IPS DF 4.7 (cell line): Measurements from ENCODE around the gene TEC.
"Not testable (repeated sequence)": the region's sequence is repeated elsewhere in the genome, so short reads cannot be mapped to it uniquely, and the experiment has no call there.

ENCODE experiments used
- DNase-seq: peaks from one replicate; pipeline ENCODE4 v3.0.0-alpha.2; 2013; ENCODE audit warnings: low spot score; ENCODE audit errors: extremely low read depth

The TEC gene

DNA sequence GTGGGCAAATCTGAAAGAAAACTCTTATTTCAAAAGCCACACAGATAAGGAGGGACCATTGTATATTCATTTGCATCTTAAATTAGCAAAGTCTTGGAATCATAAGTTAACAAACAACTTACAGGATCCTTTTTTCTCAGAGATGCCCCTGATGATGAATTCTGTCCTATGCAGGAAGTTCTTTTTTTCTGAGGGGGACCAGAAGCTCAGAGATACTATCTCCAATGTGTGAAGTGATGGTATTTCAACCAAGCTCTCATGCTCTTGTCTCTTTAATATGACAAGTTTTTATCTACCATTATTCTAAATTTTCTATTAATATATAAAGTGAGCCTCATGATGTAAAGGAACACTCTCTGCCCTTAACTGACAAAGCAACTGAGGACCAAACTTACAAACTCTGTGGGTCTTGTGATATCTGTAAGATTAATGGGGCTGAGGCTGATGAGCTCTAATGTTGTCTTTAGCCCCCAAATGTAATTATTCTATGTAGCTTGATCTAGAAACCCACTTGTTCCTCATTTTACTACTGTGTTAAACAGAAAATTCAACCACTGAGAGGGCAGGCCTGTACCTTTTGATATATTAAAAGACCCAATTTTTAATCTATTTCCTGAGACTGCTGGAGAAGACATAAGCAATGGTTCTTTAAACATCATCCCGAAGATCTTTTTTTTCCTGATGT, 27.0 kb downstream of the TEC start:
- no peak for DNase-seq

DNA sequence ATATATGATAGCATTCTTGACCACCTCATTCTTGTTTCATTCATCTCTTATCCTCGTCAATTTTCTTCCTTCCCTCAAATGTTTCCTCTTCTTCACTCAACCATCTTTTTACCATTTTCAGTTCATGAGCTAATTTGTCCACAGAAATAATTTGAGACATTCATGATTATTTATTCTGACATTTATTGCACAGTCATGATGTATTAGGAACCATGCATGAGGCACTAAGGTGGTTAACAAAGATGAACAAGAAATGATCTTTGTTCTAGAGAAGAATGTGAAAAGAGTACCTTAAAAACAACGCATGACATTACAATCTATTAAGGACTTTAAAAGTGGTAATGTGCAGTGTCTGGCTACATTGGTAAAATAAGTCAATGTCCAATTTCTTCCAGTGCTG, 27.9 kb downstream of the TEC start:
- no peak for DNase-seq

DNA sequence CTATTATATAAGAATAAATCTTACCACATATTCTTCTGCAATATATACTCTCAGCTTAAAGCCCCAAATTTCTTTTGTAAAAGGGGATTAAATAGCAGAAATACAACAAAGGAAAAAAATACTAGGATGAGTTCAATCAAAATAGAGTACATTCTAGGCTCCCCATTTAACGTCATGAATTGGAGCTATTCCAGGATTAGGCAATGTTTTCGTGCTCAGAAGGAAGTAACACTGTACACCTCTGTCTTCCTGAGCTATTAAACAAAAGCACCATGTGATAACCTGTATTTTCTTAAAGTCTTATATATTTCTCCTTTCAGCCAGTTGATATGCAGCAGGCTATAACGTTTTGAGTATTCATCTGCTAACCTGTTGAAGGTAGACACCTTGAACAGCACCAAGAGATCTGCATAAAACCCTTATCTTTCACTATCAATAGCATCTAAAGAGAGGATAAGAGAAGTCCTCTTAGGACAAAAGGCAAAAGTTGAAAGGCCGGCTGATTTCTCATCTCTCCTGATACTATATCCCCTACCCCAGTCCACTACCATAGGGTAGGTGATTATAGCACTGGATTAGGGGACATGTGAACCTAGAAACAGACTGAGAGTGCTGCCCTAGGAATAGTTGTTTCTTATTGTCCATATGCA, 31.5 kb downstream of the TEC start:
- DNase-seq: no peak

DNA sequence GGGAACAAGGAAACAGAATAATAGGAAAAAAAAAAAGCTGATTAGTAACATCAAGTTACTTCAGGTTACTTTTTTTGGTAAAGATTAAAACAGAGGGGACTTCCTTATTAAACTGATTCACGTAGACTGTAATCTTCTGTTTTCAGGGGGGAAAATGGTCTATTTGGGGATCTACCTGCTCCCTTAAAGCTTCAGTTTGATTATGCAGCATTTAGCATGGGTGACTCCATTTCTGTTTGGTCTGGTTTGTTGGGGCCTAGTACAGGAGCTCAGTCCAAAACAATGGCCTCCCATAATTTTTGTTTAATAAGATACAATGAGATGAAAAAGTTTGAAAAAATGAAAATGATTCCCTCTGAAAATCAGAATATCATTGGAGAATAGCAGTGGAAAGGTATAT, 34.6 kb downstream of the TEC start:
- no peak for DNase-seq

DNA sequence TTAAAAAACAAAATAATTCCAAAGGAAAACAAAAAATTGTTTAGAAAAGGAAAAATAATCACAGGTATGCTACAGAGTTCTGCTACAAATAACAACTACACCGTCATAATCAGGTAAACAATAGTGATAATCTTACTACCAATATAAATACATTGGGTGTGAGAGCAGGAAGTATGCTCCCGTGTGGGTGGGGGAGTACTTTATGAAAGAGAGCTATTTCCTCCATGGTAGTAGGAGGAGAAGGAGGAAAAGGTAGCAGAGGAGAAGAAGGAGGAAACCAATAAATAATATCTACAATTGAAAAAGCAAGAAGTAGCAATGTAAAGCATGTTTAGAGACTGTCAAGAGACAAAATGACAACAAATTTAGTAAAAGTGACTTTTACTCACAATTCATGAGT, 35.1 kb downstream of the TEC start:
- no peak for DNase-seq

DNA sequence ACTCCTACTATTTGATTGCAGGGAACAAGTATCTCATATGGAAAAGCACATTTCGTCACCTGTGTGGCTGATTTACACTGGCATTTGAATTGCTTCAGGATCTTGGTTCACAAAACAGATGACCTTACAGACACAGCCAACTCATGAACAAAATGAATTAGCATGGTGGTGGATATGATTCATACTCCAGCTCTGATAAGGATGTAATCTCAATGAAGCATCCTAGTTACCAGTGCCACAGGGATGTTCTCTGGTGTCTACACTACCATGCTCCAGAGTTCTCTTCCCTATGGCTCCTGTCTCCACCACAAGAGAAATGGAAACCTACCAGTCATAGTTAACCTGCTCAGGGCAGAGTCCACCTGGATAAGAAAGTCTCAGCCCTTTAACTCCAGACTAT, 40.7 kb downstream of the TEC start:
- DNase-seq: no peak

DNA sequence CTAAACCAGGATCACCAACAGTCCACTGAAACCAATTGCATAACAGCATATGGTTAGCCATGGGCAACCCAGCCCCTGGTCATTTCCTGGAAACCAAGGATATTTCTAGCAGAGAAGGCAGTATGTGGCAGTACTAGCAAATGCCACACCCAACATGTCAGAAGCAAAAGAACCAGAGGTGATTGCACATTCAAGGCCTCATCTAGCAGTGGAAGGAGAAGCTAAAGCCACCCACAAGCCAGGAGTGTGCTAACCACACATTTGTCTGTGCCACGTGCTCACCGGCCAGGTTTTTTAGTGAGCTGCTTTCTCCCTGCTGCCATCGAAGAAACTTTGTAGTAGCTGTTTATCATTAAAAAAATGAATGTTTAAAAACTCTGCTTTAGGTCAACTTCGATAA, 42.0 kb downstream of the TEC start:
- no peak for DNase-seq

DNA sequence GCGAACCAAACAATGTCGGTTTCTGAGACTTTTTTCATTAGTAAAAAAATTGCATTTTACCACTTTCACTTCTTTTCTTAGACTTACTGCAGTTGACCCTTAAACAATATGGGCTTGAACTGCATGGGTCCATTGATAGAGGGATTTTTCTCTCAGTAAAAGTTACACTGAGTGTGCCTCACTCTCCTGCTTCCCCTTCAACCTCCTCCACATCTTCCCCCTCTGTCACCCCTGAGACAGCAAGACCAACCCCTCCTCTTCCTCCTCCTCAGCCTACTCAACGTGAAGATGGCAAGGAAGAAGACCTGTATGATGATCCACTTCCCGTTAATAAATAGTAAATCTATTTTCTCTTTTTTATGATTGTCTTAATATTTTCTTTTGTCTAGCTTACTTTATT, 43.4 kb downstream of the TEC start:
- DNase-seq: no peak

DNA sequence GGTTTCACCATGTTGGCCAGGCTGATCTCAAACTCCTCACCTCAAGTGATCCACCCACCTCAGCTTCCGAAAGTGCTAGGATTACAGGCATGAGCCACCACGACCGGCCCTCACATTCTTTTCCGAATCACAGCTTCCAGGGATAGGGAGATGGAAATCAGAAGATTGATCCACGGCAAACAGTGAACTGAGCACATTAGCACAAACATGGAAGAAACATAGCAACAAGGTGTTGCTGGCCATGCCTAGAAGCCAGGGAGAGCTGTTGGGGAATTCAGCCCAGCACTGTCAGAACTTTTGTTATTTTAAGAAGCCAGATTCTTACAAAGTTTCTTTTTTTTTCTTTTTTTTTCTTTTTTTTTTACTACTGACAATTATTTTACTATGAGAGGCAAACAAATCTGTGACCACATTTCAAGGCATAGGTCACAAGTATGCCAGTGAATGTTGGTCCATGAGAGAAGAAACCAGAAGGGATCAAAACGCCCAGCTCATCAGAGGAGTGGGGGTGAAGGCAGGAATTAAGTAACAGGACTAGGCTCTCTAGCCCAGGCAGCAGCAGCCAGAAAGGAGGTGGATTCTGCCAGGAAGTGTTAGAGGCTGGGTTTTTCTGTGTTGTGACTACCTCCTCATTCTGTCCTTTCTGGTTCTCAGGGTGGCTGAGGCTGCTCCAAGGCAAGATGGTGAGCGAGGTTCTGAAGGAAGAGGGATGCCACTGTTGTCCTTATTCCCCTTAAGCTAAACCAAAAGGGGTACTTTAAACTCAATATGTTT, 44.1 kb downstream of the TEC start:
- no peak for DNase-seq

DNA sequence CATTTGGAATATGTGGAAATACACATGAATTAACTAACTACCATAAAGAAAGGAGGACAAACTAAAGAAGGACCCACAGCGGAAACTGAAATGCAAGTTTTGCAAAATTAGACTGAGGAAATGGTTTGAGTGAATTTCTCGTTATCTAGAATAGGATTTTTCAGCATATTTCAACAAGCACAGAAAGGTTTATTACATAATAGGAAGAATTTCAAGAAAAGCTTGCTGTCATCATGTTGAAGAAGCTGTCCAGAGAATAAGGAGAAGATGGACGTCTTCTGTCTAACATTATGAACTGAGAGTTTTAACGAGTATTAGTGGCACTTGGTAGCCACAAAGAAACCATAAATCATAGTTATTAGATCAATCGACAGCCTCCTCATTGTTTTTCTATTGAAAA, 45.0 kb downstream of the TEC start:
- no peak for DNase-seq

DNA sequence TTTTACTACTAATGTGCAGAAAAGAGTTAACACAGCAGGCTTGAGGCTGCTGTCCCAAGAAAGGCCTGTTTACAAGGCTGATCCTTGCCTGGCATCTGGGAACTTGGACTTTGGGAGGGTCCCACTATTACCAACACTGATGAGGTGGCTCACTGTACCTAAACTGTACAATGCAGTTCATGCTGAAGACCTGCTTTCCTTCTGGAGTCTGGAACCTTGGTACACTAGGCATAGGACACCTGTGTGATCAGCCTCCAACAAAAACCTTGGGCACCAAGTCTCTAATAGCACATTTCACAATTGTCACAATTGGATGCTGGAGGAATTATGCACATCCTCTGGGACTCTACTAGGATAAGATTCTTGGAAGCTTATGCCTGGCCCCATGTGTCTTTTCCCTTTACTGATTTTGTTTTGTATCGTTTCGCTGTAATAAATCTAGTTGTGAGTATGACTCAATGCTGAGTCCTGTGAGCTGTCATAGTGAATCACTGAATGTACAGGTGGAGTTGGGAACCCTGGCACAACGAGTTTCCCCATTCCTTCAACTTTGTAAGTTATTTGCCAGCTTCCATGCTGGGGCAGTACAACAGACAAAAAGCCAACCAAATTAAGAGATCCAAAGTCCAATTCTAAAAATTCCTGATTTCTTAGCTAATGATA, 45.9 kb downstream of the TEC start:
- no peak for DNase-seq

DNA sequence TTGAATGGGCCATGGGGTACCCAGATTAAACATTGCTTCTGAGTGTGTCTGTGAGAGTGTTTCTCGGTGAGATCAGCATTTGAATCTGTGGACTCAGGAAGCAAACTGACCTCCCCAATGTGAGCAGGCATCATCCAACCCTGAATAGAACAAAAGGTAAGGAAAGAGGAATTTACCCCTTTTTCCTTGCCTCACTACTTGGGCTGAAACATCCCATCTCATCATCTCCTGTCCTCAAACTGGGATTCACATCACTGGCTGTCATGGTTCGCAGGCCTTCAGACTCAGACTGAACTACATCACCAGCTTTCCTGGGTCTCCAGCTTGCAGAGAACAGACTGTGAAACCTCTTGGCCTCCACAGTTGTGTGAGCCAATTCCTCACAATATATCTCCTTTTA, 47.1 kb downstream of the TEC start:
- DNase-seq: no peak

DNA sequence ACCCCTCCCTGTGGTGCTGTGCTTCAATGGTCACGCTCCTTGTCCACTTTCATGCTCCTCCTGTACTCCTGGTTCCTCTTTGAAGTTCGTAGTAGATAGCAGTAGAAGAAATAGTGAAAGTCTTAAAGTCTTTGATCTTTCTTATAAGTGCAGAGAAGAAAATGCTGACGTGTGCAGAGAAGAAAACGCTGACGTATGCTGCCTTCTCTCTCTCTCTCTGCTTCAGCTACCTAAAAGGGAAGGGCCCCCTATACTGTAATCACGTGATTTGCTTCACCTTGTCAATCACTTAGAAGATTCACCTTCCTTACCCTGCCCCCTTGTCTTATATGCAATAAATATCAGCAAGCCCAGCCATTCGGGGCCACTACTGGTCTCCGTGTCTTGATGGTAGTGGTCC, 50.2 kb downstream of the TEC start:
- not testable (repeated sequence) for DNase-seq

DNA sequence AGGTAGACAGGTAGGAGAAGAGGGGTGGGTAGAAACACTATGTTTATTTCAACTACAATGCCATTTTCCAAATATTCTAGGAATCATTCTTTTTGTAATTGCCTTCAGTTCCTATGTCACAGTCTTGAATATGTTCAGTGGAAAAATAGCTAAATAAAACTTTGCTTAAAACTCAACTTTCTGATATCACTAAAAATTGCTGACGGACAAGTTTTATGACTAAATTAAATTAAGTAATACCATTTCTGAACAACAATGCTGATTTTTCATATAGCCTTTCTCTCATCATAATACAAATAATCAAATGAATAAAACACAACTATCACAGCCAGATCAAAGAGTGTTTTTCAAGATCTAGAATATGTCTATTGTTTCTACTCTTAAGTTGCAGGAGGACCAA, 53.1 kb downstream of the TEC start:
- no peak for DNase-seq

DNA sequence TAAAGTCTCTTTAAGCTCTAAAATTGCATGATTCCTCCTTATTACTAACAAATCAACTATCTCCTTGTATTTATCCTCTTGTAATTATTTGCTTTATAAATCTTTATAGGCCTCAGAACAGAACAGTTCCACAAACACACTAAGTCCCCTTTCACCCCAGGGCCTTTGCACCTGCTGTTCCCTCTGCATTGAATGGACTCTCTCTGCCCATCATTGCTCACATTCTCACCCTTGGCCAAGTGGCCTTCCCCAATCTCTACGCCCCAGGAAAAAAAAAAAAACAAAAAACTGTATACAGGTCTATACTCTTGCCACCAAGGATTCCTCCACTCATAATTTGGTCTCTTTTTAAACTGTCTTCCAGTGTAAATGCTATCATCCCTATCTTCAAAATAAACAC, 53.7 kb downstream of the TEC start:
- DNase-seq: no peak

DNA sequence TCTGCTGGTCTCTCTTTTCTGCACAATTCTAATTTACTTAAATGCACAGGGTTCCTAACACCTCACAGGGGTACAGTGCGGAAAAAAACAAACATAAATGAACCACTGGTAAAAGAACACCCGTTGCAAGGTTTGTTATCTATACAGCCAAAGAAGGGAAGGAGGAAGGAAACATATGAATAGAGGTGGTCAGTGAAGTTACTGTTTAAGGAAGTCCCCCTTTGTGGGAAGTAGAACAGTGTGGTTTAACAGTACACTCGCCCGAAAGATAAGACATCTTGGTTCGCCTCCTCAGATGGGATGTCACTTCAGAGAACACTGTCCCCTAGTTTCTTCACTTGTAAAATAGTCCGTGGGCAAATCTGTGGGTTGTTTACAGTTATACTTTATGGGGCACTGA, 57.5 kb downstream of the TEC start:
- no peak for DNase-seq

DNA sequence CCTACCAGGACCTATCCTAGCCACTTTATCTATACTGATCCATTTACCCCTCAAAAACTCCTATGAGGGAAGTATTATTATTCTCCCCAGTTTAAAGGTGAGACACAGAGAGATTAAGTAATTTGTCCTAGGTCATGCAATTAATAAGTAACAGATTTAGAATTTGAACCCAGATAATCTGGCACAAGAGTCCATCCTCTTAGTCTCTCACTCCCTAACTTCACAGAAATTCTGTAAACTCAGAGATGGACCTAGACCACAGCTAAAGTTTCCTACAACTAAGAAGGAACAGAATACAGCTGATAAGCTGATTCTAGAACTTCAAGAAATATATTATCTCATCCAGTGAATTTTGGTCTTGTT, 58.7 kb downstream of the TEC start:
- DNase-seq: no peak

DNA sequence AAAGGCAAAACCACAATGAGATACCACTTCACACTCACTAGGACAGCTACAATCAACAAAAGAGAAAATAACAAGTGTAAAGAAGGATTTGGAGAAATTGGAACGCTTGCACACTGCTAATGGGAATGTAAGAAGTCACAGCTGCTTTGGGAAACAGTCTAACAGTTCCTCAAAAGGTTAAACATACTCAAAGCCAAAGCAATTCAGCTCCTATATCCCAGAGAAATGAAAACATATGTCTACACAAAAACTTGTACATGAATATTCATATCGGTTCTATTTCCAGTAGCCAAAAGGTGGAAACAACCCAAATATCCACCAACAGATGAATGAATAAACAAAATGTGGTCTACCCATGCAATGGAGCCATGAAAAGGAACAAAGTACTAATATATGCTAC, 64.0 kb downstream of the TEC start:
- DNase-seq: no peak

DNA sequence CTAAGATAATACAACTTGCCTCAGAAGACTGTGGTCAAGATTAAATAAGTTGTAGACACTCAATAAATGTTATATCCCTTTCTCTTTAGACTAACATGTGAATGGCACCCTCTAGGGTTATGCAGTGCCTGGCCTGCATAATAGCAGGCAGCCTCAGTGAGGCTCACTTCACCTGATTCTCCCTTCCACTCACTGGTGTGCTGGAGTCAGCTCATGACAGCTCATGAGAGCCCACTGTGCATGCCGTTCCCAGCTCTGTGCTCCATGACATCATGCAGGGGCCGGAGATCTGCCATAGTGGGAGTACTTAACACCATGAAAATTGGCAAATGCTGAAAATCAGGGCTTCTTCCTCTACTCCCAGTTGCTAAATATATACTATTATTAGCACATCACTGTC, 64.5 kb downstream of the TEC start:
- no peak for DNase-seq

DNA sequence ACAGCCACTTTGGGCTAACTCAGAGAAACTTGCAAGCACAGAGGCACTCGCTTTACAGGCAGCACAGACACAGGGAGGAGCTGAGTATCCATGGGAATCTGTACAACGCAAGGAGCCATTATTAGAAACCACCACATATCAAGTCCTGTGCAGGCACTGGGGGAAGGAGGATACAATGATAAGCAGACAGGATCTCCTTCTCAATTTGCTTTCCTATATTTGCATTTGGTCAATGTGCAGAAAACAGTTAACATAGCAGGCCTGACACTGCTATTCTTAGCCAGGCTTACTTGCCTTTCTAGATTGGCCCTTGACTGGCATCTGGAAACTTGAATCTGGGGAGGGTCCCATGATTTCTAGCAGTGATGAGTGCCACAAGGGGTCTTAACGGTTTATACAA, 65.8 kb downstream of the TEC start:
- DNase-seq: no peak

DNA sequence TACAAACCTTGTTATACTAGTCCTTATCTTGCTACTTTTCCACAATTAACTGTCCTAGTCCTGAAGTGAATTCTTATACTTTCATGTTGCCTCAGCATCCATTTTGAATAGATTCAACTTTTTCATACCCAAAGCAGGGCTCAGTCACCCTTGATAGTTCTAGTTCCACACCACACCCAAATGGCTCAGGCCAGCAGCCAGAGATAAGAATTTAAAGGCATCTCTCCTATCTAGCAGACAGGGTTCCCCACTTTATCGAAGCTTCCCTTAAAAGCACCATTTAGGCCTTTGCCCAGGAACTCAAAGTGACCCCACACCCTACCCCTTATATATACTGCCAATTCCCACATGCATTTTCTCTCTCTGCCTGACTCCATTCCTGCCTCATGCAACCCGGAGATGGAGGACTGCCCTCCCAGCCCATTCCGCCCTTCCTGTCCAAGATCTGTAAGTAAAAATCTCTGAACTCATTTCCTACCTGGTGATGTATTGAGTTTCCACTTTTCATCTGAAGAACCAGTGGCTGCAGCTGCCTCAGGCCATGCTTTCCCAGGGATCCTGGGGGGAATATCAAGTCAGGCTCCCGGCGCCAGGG, 71.9 kb downstream of the TEC start:
- no peak for DNase-seq
